Measurements from ENCODE around the gene POLH.
A peak's percentile ranks its signal among the peaks of the same experiment; 100 is the strongest.
"Not testable (repeated sequence)": the region's sequence is repeated elsewhere in the genome, so short reads cannot be mapped to it uniquely, and the experiment has no call there.

POLH gene

DNA sequence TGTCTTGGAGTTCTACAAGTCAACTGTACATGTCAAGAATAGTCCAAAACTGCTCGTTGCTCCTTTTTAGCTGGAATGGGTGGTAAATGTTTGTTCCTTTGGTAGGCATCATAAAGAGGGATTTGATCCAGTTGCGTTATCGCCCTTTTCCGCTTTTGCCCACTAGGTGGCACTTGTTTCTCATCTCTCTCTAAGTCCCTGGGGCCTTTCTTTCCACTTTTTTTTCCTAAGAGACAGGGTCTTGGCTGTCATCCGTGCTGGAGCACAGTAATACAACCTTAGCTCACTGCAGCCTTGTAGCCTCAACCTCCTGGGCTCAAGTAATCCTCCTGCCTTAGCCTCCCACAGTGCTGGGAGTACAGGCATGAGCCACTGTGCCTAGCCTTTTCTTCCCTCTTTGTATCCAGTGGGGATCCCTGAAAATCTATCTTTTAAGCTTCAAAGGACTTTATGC is 32.4 kb downstream of the POLH start:
- peak; percentile 51 for DNase-seq

DNA sequence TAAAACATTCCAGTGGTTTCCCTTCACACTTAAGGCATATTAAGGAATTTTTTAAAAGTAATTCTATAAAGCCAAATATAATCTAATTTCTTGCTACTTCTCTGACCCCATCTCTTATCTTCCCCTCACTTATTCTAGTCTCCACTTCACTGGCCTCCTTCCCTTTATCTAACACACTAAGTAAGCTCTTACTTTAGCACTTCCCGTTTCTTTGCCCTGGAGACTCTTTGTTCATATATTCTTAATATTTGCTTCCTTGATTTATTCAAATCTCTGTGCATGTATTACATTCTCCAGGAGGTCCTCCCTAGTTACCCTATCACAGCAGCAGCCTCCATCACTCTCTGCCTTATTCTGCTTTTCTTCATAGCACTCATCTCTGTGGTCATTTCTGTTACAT is 32.8 kb downstream of the POLH start:
- DNase-seq = no peak

DNA sequence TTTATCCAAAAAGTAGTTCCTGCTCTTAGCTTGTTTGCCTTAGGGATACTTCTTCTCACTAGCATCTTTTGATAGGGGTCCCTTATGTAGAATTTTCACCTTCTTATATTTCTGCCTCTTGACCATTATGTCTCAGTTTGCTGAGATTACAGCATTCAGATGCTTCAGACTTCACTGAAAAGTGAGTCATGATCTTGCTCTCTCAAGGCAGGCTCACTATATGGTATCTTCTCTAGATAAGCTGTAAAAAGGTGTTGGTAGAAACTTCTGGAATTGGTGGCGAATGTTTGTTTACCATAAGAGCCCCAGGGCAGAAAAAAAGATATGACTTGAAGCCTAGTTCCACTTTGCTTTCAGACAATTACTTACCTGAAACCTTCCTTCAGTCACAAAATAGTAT is 33.4 kb downstream of the POLH start:
- no peak for DNase-seq

DNA sequence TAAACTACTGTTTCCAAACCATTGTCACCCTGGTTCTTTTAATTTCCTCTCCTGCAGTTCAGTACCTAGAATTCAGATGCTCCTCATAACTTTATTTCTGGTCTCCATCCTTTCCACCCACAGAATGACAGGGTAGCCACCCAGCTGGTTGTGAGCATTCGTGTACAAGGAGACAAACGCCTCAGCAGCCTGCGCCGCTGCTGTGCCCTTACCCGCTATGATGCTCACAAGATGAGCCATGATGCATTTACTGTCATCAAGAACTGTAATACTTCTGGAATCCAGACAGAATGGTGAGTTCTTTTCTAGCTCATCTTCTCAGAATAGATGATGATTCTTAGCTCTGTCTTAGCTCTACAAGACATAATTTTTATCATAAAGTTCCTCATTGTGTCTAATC is 34.4 kb downstream of the POLH start:
- DNase-seq = no peak

DNA sequence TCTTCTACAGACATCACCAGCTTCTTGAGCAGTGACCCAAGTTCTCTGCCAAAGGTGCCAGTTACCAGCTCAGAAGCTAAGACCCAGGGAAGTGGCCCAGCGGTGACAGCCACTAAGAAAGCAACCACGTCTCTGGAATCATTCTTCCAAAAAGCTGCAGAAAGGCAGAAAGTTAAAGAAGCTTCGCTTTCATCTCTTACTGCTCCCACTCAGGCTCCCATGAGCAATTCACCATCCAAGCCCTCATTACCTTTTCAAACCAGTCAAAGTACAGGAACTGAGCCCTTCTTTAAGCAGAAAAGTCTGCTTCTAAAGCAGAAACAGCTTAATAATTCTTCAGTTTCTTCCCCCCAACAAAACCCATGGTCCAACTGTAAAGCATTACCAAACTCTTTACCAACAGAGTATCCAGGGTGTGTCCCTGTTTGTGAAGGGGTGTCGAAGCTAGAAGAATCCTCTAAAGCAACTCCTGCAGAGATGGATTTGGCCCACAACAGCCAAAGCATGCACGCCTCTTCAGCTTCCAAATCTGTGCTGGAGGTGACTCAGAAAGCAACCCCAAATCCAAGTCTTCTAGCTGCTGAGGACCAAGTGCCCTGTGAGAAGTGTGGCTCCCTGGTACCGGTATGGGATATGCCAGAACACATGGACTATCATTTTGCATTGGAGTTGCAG is 37.9 kb downstream of the POLH start:
- DNase-seq = no peak

DNA sequence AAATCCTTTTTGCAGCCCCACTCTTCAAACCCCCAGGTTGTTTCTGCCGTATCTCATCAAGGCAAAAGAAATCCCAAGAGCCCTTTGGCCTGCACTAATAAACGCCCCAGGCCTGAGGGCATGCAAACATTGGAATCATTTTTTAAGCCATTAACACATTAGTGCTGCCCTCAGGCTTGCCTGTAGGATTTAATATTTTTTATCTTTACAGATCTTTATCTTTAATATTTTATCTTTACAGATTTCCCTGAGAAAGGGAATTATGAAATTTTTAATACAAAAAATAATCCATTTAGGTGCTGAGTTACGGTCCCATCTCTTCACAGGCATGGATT is 38.4 kb downstream of the POLH start:
- no peak for DNase-seq

DNA sequence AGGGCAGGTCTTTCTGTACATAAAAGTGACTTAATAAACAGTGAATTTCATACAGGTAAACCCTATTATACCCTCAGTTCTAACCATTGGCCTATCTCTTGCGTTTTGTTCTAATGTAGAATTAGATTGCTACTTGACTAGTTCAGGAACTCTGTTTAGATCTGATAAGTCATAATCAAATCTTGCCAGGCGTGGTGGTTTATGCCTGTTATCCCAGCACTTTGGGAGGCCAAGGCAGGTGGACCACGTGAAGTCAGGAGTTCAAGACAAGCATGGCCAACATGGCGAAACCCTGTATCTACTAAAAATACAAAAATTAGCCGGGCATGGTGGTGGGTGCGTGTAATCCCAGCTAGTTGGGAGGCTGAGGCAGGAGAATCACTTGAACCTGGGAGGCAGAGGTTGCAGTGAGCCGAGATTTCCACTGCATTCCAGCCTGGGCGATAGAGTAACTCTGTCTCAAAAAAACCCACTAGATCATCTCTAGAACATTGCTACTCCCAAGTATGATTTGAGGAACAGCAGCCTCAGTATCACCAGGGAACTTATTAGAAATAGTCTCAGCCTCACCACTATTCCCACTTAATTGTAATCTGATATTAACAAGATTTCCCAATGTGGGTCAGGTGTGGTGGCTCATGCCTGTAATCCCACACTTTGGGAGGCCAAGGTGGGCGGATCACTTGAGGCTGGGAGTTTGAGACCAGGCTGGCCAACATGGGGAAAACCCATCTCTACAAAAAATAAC is 40.9 kb downstream of the POLH start:
- no peak for DNase-seq

DNA sequence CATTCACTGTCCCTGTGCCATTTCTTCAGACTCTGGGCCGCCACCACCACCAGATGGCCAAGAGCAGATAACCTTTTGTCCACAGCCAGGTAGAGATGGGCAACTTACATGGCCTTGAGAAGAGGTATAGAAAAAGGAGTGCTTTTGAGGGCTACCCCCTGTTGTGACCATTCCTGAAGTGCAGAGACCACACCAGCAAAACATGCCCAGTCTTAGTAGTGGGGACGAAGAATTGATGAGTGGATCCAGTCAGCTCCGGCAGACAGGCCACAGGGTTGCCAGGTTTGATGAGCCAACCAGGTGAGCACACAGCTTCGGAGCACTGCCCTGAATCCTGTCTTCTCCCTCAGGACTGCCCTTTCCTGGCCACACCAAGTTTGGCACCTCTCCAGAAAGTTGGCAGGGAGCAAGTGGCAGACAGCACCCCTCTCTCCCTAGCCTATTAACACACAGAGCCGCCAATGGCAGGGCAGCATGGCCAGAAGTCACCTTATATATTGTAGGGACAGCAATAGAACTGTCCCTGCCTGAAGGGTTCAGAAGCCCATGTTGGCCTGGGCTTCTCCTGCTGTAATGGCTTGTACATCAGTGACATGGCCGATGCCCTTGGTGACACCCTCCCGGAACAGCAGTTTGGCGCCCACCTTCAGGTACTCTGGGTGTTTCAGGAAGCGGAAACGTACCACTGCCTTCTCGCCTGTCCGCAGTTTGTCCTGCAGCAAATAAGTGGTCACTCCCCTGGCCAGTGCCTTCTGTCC is 45.3 kb downstream of the POLH start:
- DNase-seq = no peak

DNA sequence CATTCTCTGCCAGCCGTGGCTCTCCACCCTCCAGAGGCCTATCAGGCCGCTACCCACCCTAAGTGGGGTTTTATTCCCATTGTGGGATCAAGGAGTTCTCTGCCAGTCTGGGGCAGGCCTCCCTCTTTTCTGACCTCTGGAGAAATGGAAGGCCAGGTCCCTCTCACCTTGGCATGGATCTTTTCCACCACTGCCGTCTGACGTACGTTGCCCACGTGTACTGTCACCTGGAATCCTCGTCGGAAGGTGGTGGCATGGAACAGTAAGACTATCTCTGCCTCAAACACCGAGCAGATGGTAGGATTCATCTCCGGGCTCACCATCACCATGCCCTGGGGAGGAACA is 45.8 kb downstream of the POLH start:
- DNase-seq = no peak

DNA sequence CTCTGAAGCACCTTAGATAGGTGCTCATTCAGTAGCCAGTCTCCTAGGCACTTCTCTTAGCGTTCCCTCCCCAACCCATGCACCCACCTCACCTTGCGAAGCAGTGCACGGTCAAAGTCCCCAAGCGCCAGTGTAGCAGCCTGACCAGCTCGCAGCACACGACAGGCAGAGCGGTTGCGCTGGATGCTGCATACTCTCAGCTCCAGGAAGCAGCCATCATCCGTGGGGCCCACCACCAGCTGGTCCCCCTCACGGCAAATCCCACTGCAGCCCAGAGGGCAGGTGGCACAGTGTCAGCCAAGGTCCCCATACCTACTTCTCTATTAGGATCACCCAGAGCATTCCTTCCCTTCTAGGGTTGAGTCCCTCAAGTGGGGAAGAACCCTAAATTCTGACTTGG is 46.6 kb downstream of the POLH start:
- DNase-seq = no peak

DNA sequence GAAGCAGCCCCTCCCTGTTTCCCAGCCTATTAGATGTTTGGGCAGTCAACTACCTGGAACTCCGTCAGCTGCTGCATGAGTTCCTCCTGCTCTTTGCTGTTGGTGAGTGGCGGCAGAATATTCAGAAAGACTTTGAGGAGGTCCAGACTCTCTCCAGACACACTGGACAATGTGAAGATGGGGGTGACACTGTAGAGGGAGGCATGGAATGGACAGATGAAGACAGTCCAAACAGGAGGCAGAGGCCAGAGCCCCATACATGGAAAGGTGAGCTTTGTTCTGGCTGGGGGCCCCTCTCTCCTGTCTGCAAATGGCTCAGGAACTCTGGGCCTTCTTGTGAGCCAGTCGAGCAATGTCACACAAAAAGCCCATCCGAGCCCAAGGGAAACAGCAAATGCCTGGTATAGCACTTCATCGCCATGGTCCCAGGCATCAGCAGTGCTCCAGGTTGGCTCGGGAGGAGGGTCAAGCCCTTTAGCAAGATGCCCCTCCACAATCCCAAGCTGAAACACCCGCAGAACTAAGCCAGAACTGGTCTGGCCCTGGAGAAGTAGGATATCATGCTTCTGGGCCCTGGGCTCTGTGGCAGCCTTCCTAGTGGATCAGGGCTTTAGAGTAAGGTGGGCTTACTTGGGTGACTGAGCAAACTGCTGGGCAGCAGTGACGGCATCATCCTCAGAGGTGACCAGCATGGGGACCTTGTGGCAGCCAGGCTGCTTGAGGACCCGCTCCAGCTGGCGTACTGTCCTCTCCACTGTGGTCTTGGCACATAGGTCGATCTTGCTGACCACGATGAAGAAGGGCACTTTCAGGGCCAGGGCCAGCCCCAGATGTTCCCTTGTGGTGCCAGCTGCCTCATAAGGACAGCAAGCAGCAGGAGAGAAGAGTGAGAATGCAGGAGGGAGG is 48.1 kb downstream of the POLH start:
- no peak for DNase-seq

DNA sequence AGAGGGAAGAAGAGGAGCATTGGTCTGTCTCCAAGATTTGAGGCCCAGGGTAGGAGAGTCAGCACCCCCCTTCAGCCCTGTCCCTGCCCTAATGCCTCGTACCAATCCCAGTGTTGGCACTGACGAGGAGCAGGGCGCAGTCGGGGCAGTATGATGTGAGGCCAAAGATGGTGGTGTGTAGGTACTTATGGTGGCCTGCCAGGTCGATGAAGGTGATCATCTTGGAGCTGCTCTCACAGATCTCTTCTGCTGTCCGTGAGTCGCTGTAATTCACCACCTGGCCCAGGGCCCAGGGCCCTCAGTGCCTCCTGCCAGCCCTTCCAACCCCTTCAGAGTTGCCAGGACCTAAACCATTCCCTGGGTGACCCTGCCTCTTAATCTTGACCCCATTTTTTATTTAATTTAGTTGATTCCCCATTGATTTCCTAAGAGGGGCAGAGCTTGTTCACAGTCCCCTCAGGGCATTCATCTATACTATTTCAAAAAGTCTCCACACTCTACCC is 48.9 kb downstream of the POLH start:
- no peak for DNase-seq

DNA sequence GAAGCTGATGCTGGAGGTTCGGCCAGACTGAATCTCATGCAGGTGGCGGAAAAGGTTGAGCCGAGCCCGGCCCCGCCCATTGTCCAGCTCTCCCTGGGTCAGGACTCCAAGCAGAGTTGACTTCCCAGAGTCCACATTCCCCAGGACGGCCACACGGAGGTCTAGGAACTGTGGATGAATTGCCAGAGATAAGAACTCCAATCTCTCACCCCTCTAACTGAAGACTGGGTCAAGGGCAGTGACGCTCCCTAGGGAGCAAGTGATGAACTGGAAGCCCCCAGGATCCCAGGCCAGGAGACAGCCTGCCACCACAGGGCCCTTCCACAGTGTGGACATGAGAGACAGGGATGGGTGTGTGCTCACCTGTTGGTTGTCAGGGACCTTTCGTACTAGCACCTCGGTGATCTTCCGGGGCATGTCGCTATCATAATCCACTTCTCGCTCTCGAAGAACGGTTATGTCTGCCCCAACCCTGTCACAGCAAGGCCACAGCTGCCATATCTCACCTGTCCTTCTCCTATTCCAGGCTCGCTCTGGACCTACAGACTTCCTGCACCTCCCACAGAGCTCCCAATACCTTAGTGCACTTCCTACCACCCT is 49.5 kb downstream of the POLH start:
- no peak for DNase-seq

DNA sequence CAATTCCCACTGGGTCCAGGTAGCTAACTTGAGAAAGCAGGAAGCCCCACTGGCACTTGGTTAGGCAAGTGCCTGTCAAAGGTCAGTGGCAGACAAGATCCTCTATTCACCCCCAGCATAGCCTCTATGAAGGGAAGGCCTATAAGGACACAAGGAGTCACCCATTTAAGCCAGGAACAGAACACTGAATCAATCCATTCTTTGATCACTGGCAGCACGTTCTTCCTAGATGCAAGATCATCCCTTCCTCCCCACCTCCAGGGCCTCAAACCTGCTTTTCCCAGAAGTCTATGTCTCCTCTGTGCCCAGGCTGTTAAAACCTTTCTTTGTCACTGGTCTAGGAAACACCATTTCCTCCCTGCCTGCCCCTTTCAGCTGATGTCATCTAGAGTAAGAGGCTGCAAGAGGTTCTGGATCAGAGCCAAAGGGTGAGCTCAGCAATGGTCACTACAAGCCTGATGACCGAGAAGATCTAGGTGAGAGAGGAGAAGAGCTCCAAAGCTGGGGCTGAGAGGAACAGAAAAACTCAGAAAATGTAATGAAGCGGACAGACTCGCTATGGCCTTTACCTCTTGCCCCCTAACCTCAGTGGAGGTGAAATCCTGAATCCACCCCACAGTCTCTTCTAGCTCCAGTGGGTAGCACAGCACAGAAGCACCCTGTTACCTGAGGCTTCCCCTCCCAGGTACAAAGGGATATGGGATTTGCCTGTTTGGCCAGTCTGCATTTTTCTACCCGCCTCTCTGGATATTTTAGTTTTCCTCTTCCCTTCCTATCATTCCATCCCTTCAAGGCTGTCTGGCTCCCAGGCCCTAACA is 51.2 kb downstream of the POLH start:
- peak; percentile 72 for DNase-seq

DNA sequence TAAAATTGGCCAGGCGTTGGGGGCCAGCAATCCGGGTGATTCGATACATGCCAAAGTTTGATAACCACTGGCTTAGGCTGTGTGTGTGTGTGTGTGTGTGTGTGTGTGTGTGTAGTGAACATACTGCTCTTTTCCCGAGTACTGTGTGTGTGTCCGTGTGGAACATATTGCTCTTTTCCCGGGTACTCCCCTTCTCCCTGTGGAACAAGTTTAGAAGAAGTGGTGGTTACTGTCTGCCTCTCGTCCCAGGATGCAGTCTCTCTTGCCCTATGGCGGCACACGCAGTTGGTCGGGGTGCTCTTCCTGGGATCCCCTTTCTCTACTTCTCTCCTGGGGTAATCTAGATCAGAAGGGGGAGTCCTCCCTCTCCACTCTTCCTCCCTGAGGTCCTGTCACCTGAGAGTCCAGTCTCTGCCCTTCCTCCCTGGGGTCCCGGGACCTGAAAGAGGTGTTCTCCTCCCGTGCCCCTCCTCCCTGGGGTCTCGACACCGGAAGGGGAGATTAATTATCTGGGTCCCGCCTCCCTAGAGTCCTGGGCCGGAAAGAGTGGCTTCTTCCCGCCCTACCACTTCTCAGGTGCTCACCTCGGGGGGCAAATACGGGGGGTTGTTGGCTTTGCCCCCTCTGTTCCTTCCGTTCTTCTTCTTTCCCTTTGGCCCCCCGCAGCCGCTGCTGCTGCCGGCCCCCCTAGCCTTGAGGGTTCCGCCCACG is 52.6 kb downstream of the POLH start:
- DNase-seq = peak; percentile 69

DNA sequence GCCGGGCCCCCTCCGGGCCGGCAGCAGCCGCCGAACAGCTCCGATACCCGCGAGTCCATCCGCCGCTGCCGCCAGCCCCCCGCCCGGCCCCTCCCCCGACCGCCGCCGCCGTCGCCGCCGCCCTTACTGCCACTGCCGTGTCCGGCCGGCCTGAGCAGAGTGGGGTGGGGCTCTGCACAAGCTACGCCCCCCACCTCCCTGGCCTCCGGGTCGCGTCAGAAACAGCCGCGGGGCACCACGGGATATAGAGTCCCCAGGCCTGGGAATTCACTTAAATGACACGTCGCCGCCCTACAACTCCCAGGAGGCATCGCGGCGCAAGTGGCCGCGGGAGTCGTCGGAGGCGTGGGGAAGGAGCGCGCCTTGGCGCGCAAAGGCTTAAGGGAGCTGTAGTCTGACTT is 53.1 kb downstream of the POLH start, which contains the start of gene GTPBP2:
GTPBP2 (minus strand) TSS at position 161 of the 401 bp plus-strand sequence; CDS start at position 59, 102 bp downstream.
- DNase-seq = peak; percentile 100

DNA sequence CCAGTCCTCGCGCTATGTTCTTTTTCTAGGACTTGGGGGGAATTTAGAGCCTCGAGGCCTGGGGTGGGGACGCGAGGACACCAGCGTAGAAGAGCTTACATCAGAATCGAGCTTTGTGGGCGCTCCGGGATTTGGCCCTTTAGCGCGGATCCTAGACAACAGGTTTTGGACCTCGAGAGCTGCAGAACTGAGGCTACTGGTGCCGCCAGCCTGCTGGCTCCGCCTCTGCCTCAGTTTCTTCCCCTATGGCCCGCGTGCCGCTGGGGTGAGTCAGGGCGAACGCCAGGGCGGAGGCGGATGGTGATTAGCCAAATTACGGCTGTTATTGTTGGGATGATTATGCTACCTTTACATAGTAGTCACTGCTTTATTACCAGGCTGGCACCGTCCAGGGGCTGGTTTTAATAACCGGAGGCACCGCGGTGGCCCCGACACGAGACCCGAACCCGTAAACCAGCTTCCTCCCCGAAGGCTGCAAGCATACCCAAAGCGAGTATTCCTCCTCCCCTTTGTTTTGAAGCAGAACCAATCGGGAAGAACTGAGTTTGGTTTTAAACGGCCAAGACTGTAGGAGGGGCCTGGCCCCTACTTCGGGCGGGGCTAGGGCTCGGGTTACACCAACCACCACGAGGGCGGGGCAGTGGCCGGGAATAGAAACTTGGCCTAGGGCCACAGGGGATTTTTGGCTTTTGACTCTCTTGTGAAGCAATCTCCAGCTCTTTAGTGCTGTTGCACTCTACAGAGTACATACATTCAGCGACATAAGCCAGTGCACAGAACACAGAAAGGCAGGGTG is 53.7 kb downstream of the POLH start:
- DNase-seq = peak; percentile 99

DNA sequence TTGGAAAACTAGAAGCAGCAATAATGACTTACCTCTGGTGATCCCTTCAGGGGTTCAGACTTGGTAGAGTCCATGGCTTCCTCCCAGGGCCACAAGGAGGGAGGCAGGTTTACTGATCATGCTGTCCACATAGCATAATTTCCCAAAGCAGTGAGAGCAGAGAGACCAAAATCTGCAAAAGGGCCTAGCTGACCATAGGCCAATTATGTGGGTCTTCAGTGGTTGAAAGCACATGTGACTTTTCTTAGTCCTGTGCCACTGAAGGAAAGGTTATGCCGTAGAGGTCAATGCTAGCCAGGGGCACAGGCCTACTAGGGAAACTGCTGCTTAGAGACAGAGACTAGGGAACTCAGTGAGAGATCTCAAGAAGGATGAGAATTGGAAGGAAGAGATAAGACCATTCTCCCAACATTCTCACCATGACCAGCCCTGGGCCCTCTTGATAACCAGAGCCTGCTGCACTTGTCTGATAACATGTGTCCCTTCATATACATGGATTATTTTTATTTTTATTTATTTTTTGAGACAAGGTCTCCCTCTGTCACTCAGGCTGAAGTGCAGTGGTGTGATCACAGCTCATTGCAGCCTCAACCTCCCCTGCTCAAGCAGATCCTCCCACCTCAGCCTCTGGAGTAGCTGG is 55.1 kb downstream of the POLH start:
- DNase-seq = no peak

DNA sequence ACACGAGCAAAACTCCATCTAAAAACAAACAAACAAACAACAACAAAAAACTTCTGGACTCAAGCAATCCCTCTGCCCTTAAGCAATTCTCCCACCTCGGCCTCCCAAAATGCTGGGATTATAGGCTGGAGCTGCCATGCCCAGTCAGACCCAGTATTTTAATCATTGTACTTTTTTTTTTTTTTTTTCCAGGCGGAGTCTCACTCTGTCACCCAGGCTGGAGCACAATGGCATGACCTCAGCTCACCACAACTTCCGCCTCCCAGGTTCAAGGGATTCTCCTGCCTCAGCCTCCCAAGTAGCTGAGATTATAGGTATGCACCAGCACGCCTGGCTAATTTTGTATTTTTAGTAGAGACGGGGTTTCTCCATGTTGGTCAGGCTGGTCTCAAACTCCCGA is 57.0 kb downstream of the POLH start:
- DNase-seq = not testable (repeated sequence)
